Progenitor cell of endocrine pancreas (in vitro differentiated cells): ENCODE measurements around the gene KRT39. TPM values are rescaled to one million over a fixed set of nuclear protein-coding genes. Genes with fewer than 3 reads are reported as not detected.

Source experiments
- DNase-seq: peaks from one replicate; pipeline ENCODE4 v3.0.0; 2021; ENCODE audit warnings: low spot score; ENCODE audit not compliant: unreplicated experiment
- H3K27ac Mint-ChIP-seq: 2 replicates; pipeline ENCODE4 v1.8.0; 2021; ENCODE audit warnings: mild to moderate bottlenecking, moderate library complexity, mixed read lengths
- H3K27me3 Mint-ChIP-seq: 2 replicates; pipeline ENCODE4 v1.8.0; 2021; ENCODE audit warnings: mixed read lengths
- H3K36me3 Mint-ChIP-seq: 2 replicates; pipeline ENCODE4 v1.8.0; 2022; ENCODE audit warnings: mixed read lengths; ENCODE audit not compliant: insufficient read depth
- H3K4me1 Mint-ChIP-seq: 2 replicates; pipeline ENCODE4 v1.8.0; 2021; ENCODE audit warnings: low read depth, mixed read lengths
- H3K4me3 Mint-ChIP-seq: 2 replicates; pipeline ENCODE4 v1.8.0; 2021; ENCODE audit warnings: low read depth, mild to moderate bottlenecking, moderate library complexity, mixed read lengths
- H3K9me3 Mint-ChIP-seq: 2 replicates; pipeline ENCODE4 v1.8.0; 2021; ENCODE audit warnings: low read depth, mixed read lengths
- long read RNA-seq: library from polyadenylated mRNA; unstranded; transcript quantifications from one replicate; pipeline ENCODE4 v2.0.0, GENCODE V29; 2020
- total RNA-seq: library from RNA; stranded (reverse); gene quantifications from 2 replicates; pipeline ENCODE4 v1.2.1, GENCODE V29; 2021
- TF ChIP-seq, protein P1 (sequence below): fragments of 200-600 bp; sonication (generic); IDR thresholded peaks from one replicate; pipeline ENCODE4 v1.5.0; 2021; ENCODE audit warnings: antibody characterized with exemption, mild to moderate bottlenecking; ENCODE audit not compliant: unreplicated experiment

The KRT39 gene
- total RNA-seq = not detected in 2 replicates
- long read RNA-seq = 0 reads

DNA sequence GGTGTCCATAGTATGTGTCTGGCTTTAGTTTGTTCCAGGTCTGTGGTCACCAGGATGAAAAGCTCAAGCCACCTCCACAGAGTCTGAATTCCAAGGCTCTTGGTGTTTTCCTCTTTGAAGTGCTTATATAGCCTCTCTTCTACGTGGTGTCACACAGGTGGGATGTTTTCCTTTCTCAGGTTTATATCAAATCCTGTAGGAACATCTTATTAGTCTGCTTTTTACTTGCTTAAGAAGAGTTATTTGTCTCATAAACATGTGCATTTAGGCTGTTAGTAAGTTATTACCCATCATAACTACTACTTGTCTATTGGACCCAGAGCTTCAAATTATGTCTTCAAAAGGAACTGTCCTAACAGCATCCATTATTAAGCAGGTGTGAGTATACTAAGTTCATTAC is at the start of gene KRT39:
Gene KRT39 (minus strand): TSS at position 101 of the 400 bp plus-strand sequence. CDS start 92 bp downstream, at position 9.
- peaks cover 9% of the 10 kb centered on the region for H3K9me3 Mint-ChIP-seq
- H3K4me3 Mint-ChIP-seq = no peak within 1 kb of the TSS
- H3K36me3 Mint-ChIP-seq = no peaks in the 10 kb centered on the region
- no peaks in the 10 kb centered on the region for H3K27me3 Mint-ChIP-seq
- DNase-seq = no peak
- H3K4me1 Mint-ChIP-seq = peaks cover 8% of the 10 kb centered on the region
- no peak within 1 kb of the TSS for H3K27ac Mint-ChIP-seq
- TF ChIP-seq, protein P1, sequence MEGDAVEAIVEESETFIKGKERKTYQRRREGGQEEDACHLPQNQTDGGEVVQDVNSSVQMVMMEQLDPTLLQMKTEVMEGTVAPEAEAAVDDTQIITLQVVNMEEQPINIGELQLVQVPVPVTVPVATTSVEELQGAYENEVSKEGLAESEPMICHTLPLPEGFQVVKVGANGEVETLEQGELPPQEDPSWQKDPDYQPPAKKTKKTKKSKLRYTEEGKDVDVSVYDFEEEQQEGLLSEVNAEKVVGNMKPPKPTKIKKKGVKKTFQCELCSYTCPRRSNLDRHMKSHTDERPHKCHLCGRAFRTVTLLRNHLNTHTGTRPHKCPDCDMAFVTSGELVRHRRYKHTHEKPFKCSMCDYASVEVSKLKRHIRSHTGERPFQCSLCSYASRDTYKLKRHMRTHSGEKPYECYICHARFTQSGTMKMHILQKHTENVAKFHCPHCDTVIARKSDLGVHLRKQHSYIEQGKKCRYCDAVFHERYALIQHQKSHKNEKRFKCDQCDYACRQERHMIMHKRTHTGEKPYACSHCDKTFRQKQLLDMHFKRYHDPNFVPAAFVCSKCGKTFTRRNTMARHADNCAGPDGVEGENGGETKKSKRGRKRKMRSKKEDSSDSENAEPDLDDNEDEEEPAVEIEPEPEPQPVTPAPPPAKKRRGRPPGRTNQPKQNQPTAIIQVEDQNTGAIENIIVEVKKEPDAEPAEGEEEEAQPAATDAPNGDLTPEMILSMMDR = no peak

DNA sequence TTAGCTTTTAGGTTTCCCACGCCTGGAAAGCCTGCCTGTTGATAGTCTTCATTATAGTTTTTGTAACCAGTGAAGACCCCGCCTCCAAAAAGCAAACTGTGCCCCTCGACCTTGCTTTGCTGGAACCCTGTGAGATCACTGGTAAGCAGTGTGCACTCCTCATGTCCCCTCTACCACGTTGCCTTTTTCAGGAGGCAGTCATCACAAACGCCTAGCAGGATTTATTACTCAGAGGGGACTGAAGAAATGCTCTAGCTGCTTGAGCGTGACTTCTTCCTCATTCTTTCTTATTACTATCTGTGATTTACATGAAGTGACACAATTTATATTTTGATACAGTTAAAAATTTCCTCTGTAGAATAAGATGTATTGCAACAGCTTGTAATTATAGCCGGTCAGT is 48.7 kb upstream of the KRT39 start:
- DNase-seq = no peak
- TF ChIP-seq, protein P1 = no peak
- Mint-ChIP-seq H3K4me3 (no peak overlapping the region), H3K27ac (no peak overlapping the region), H3K4me1 (peaks cover 4% of the 10 kb centered on the region), H3K27me3 (no peaks in the 10 kb centered on the region), H3K9me3 (no peaks in the 10 kb centered on the region), H3K36me3 (no peaks in the 10 kb centered on the region)

DNA sequence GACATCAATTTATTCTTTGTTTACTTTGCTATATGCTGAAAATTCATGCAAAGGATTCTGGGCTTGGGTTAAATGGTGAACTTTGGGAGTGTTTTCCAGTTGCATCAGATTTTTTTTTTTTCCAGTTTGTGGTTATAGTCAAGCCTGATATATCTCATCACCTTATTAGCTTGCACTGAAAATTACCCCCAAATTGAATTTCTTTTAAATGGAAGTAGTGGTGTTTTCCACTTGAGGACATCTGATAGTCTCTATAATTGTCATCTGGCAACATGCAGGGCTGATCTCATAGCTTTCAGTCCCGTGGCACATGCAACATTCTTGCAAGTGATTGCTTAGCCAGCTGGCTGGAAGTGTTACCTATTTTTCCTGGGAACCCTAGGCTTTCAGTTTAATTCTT is 46.9 kb upstream of the KRT39 start:
- no peaks in the 10 kb centered on the region for H3K27me3 Mint-ChIP-seq
- TF ChIP-seq, protein P1 = no peak
- DNase-seq = no peak
- H3K36me3 Mint-ChIP-seq = no peaks in the 10 kb centered on the region
- H3K4me1 Mint-ChIP-seq = peaks cover 17% of the 10 kb centered on the region
- H3K4me3 Mint-ChIP-seq = no peak overlapping the region
- no peak overlapping the region for H3K27ac Mint-ChIP-seq
- H3K9me3 Mint-ChIP-seq = no peaks in the 10 kb centered on the region

DNA sequence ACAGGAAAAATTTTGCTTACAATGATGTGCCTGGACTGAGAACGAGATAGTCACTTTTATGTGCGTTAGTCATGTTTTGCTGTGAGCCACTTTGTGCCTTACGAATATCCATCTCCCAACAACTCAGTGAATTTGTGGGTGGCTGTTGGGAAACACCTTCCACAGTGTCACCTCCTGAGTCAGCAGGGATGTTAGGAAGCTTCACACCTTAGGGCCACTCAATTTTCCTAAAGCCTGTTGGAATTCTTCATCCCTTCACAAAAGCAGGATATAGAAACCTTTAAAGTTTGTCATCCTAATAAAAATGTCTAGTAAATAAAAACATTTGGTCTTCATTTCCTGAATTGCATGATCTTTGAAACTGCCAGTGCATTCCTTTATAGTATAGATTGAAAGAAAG is 46.4 kb upstream of the KRT39 start:
- Mint-ChIP-seq H3K27ac (no peak overlapping the region), H3K4me1 (peaks cover 19% of the 10 kb centered on the region), H3K27me3 (no peaks in the 10 kb centered on the region), H3K36me3 (no peaks in the 10 kb centered on the region), H3K9me3 (no peaks in the 10 kb centered on the region), H3K4me3 (no peak overlapping the region)
- DNase-seq = no peak
- TF ChIP-seq, protein P1 = no peak

DNA sequence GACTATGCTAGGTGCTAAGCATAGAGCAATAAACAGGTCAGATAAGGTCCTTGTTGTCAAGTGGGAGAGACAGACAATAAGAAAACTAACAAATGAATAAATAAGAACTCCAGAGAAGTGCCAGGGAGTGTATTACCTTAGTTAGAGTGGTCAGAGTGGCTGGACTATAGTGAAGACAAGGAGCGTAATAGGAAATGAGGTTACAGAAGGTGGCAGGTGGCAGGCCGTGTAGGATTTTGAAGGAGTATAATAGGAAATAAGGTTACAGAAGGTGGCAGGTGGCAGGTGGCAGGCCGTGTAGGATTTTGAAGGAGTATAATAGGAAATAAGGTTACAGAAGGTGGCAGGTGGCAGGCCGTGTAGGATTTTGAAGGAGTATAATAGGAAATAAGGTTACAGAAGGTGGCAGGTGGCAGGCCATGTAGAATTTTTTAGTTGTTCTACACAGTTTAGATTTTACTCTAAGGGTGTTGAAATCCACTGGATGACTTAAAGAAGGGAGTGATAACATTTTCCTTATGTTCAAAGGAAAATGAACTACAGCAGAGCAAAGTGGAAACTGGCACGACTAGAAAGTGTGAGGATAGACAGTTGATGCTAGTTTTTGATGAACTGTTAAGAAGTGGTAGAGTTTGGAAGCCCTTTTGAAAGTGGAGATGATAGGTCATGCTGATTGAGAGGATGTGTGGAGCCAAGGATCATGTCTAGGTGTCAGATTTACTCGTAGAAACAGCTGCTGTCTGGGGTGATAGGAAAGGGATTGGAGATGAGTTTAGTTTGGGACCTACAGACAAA is 45.8 kb upstream of the KRT39 start:
- Mint-ChIP-seq H3K9me3 (no peaks in the 10 kb centered on the region), H3K4me1 (peaks cover 19% of the 10 kb centered on the region), H3K27ac (no peak overlapping the region), H3K36me3 (no peaks in the 10 kb centered on the region), H3K4me3 (no peak overlapping the region), H3K27me3 (no peaks in the 10 kb centered on the region)
- TF ChIP-seq, protein P1 = no peak
- DNase-seq = no peak
